ENCODE results near the gene COBL. TPM values are rescaled to one million over a fixed set of nuclear protein-coding genes. Genes with fewer than 3 reads are reported as not detected.

Gene COBL
- total and polyA plus RNA-seq, 10 of the 15 experiments (the other 5 are each of a cell fraction or from before 2014, with no cell fraction given) = 0.21 TPM; not detected in 9

GRCh38 chr7:51226916-51227535, 89.6 kb downstream of the COBL start:
- 18% methylated on average over 10 of the region's 10 CpGs for WGBS (ENCODE audit: insufficient coverage, insufficient replicate concordance, low lambda C conversion rate, missing lambda C conversion rate)
- no peak overlapping the region for H2AFZ ChIP-seq (ENCODE audit: control insufficient read depth, low read depth, low read length)
- H3K4me3 ChIP-seq = no peak overlapping the region
- in situ Hi-C loops (cut with MboI) (no loop called here), intact Hi-C loops (cut with micrococcal nuclease; ENCODE audit: unreplicated experiment) (no loop called here)
- no peaks in the 10 kb centered on the region for H3K79me2 ChIP-seq (ENCODE audit: control insufficient read depth, insufficient read depth, low read length)
- no peaks in the 10 kb centered on the region; the same call in 1 of the 2 replicates for H4K20me1 ChIP-seq (ENCODE audit: control insufficient read depth, insufficient read depth)
- no peaks in the 10 kb centered on the region for H3K9me3 ChIP-seq (replicated peaks; ENCODE audit: control insufficient read depth, insufficient read depth, low read length)
- TF ChIP-seq KDM1A (IDR thresholded peaks at IDR 0.05; ENCODE audit: borderline replicate concordance) (no peak), SIX5 (IDR thresholded peaks at IDR 0.05; ENCODE audit: low read depth, low read length, severe bottlenecking) (no peak), SUPT20H (IDR thresholded peaks at IDR 0.05; ENCODE audit: borderline replicate concordance, control insufficient read depth, low read depth, low read length) (no peak), GATAD2B (conservative IDR thresholded peaks at IDR 0.05; ENCODE audit: low read depth) (no peak), POLR2A (IDR thresholded peaks at IDR 0.05; ENCODE audit: low read depth, low read length) (no peak), ESRRA (IDR thresholded peaks at IDR 0.05; ENCODE audit: low read length) (no peak), NRF1 (conservative IDR thresholded peaks at IDR 0.05; ENCODE audit: low read depth, low read length) (no peak), CHD2 (IDR thresholded peaks at IDR 0.05; ENCODE audit: borderline replicate concordance, low read depth, low read length) (no peak), JUNB (IDR thresholded peaks at IDR 0.05) (no peak), WRNIP1 (IDR thresholded peaks at IDR 0.05; ENCODE audit: borderline replicate concordance, low read depth, low read length) (no peak), CBX3 (IDR thresholded peaks at IDR 0.05; ENCODE audit: borderline replicate concordance, low read depth) (no peak), PBX3 (IDR thresholded peaks at IDR 0.05; ENCODE audit: insufficient replicate concordance, low read depth, low read length) (no peak), SIN3A (IDR thresholded peaks at IDR 0.05; ENCODE audit: low read depth, low read length) (no peak), ELK1 (IDR thresholded peaks at IDR 0.05; ENCODE audit: low read depth, low read length) (no peak), E2F4 (IDR thresholded peaks at IDR 0.05; ENCODE audit: low read depth, low read length) (no peak), SPI1 (IDR thresholded peaks at IDR 0.05; ENCODE audit: borderline replicate concordance, insufficient read depth, low read depth, low read length) (no peak), NFXL1 (IDR thresholded peaks at IDR 0.05; ENCODE audit: borderline replicate concordance) (no peak), TCF3 (IDR thresholded peaks at IDR 0.05; ENCODE audit: borderline replicate concordance, insufficient read depth, low read depth, low read length) (no peak), MTA3 (IDR thresholded peaks at IDR 0.05; ENCODE audit: borderline replicate concordance, low read length) (no peak)
- POLR2A ChIA-PET = no interaction called here
- H3K9ac ChIP-seq (ENCODE audit: control insufficient read depth, insufficient read depth, low read length) = no peak overlapping the region
- no peaks in the 10 kb centered on the region for H3K4me1 ChIP-seq (ENCODE audit: control insufficient read depth, insufficient read depth, low read length)
- SMC1A ChIA-PET (ENCODE audit: uncharacterized antibody, unreplicated experiment) = no interaction called here
- FAIRE-seq (no peak), DNase-seq (ENCODE audit: low read depth, low spot score) (no peak), ATAC-seq (no peak)
- no peak overlapping the region for H3K4me2 ChIP-seq (ENCODE audit: control insufficient read depth, insufficient read depth)
- CTCF ChIA-PET = no interaction called here
- H3K27me3 ChIP-seq (replicated peaks in 1 of 2; ENCODE audit: control insufficient read depth in 2 of 2, insufficient read depth in 2 of 2, low read length in 1 of 2) = no peaks in the 10 kb centered on the region; a peak in 1 of 4 replicates
- H3K27ac ChIP-seq (ENCODE audit: control insufficient read depth, insufficient read depth) = no peak overlapping the region
- RAD21 ChIA-PET (ENCODE audit: unreplicated experiment) = no interaction called here
- no peaks in the 10 kb centered on the region for H3K36me3 ChIP-seq (ENCODE audit: control insufficient read depth in 2 of 2, insufficient read depth in 2 of 2, low read length in 1 of 2)
- BruUV-seq (replicated peaks) = no TSS peak

Measured in GM12878 (cell line).